GM20000 (cell line): ENCODE results near the gene RPL18A.
"Not testable (repeated sequence)": the region's sequence is repeated elsewhere in the genome, so short reads cannot be mapped to it uniquely, and the experiment has no call there.

Source experiments
- DNase-seq: peaks from one replicate; pipeline ENCODE4 v3.0.0; 2012; ENCODE audit warnings: low spot score
- CTCF ChIP-seq: IDR thresholded peaks from 2 replicates; pipeline ENCODE4 v1.5.1; 2012; ENCODE audit warnings: mild to moderate bottlenecking, control low read depth; ENCODE audit errors: extremely low read depth, missing control alignments

RPL18A gene

GRCh38 chr19:17879466-17879865 is 19.8 kb downstream of the RPL18A start:
- DNase-seq: no peak
- TF ChIP-seq CTCF: no peak

- TF ChIP-seq CTCF: no peak
- DNase-seq: no peak
Measured at GRCh38 chr19:17881701-17882100, 22.0 kb downstream of the RPL18A start.

GRCh38 chr19:17883627-17884410 is 24.1 kb downstream of the RPL18A start:
- DNase-seq: peak; percentile 34
- no peak for TF ChIP-seq CTCF

GRCh38 chr19:17886515-17886914 is 26.8 kb downstream of the RPL18A start:
- no peak for TF ChIP-seq CTCF
- no peak for DNase-seq

GRCh38 chr19:17887221-17887620 is 27.5 kb downstream of the RPL18A start:
- DNase-seq: not testable (repeated sequence)

- DNase-seq: no peak
- TF ChIP-seq CTCF: no peak
Measured at GRCh38 chr19:17888260-17888659, 28.6 kb downstream of the RPL18A start.

- no peak for TF ChIP-seq CTCF
- DNase-seq: peak; percentile 38
Measured at GRCh38 chr19:17889609-17890214, 30.0 kb downstream of the RPL18A start.

- TF ChIP-seq CTCF: no peak
- no peak for DNase-seq
Measured at GRCh38 chr19:17893766-17894165, 34.1 kb downstream of the RPL18A start.
